ENCODE data around the gene SCYGR7. TPM values are rescaled to one million over a fixed set of nuclear protein-coding genes. Genes with fewer than 3 reads are reported as not detected.
"Not testable (repeated sequence)": the region's sequence is repeated elsewhere in the genome, so short reads cannot be mapped to it uniquely, and the experiment has no call there.

Gene SCYGR7
- total RNA-seq, 1 donor from 2014 or later: not detected

DNA sequence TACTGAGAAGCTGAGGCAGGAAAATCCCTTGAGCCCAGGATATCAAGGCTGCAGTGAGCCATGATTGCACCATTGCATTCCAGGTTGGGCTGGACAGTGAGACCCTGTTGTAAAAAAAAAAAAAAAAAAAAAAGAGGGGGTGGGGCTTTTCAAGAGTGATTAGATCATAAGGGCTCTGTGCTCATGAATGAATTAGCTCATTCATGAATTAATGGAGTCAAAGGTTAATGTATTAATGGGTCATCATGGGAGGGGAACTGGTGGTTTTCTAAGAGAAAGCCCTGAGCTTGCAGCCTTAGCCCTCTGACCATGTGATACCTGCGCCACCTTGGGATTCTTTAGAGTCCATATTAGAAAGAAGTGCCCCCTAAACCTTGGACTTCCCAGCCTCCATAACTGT, 14.8 kb upstream of the SCYGR7 start:
- H3K4me1 Mint-ChIP-seq (ENCODE audit: unreplicated experiment): peaks cover 6% of the 10 kb centered on the region
- TF ChIP-seq, protein P1, sequence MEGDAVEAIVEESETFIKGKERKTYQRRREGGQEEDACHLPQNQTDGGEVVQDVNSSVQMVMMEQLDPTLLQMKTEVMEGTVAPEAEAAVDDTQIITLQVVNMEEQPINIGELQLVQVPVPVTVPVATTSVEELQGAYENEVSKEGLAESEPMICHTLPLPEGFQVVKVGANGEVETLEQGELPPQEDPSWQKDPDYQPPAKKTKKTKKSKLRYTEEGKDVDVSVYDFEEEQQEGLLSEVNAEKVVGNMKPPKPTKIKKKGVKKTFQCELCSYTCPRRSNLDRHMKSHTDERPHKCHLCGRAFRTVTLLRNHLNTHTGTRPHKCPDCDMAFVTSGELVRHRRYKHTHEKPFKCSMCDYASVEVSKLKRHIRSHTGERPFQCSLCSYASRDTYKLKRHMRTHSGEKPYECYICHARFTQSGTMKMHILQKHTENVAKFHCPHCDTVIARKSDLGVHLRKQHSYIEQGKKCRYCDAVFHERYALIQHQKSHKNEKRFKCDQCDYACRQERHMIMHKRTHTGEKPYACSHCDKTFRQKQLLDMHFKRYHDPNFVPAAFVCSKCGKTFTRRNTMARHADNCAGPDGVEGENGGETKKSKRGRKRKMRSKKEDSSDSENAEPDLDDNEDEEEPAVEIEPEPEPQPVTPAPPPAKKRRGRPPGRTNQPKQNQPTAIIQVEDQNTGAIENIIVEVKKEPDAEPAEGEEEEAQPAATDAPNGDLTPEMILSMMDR (IDR thresholded peaks at IDR 0.05; ENCODE audit: unreplicated experiment): no peak
- H3K36me3 Mint-ChIP-seq (ENCODE audit: low read depth, unreplicated experiment): no peaks in the 10 kb centered on the region
- H3K9me3 Mint-ChIP-seq (ENCODE audit: unreplicated experiment): no peaks in the 10 kb centered on the region
- no peak overlapping the region for H3K4me3 Mint-ChIP-seq (ENCODE audit: unreplicated experiment)
- H3K27me3 Mint-ChIP-seq (ENCODE audit: unreplicated experiment): no peaks in the 10 kb centered on the region
- no peak overlapping the region for H3K27ac Mint-ChIP-seq (ENCODE audit: unreplicated experiment)
- no peak for DNase-seq (ENCODE audit: low spot score)

DNA sequence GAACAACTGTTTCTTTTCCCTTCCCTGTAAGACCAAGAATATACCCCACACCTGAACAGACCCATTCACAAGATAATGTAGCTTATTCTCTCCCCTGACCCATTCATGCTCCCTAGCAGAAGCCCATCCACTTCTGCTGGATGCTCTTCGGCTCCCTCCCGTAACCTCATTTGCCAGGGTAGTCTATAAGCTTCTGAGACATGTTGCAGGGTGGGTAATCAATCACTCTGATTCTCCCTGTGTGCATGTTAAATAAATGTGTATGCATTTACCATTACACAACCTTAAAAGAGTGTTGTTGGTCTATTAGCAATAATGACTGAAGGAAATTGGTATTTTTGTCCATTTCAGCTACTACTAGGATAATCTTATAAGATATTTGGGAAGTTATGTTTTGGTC, 11.6 kb upstream of the SCYGR7 start:
- Mint-ChIP-seq H3K9me3 (ENCODE audit: unreplicated experiment) (no peaks in the 10 kb centered on the region), H3K27ac (ENCODE audit: unreplicated experiment) (no peak overlapping the region), H3K4me1 (ENCODE audit: unreplicated experiment) (peaks cover 6% of the 10 kb centered on the region), H3K27me3 (ENCODE audit: unreplicated experiment) (no peaks in the 10 kb centered on the region), H3K4me3 (ENCODE audit: unreplicated experiment) (no peak overlapping the region), H3K36me3 (ENCODE audit: low read depth, unreplicated experiment) (no peaks in the 10 kb centered on the region)
- TF ChIP-seq, protein P1 (IDR thresholded peaks at IDR 0.05; ENCODE audit: unreplicated experiment): no peak
- DNase-seq (ENCODE audit: low spot score): no peak

DNA sequence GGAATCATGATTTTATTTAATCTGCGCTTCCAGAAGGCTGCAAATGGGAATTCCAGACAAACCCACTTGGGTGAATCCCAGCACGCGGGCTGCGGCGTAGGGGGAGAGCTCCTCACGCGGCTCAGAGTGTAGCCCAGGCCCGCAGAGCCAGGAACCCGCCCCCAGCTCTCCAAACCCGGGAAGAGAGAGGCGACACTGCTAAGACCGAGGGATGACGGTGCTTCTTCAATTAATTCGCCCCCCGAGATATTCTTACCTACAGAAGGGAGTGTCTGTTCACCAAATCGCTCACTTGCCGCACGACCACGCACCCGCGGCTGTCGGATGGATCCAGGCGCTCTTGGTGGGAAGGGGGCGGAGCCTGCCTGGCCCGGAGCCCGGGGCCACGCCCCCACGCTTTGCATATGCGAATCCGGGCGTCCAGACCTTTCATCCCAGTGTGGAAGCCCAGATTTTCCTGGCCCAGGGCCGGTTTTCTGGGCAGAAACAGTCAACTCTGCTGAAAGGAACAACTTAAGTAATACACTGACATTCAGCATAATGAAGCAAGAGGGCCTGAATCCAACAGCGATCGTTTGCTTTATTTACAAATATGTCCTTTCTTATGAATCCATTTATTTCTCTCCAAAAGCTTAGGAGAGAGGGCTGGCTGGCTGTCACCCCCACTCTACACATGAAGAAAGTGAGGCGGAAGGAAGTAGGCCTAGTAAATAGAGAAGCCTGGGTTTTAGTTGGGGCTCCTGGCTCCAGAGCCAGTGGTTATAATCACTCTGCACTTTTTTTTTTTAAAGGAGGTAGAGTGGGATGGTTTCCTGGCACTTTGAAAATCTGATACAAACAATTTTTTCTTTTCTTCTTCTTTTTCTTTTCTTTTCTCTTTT, 10.2 kb upstream of the SCYGR7 start, which contains the start of gene SLC19A3:
SLC19A3 (minus strand) TSS at position 342 of the 881 bp plus-strand sequence. CDS start 15,710 bp downstream, outside the sequence.
- TF ChIP-seq, protein P1 (IDR thresholded peaks at IDR 0.05; ENCODE audit: unreplicated experiment): no peak
- peaks cover 6% of the 10 kb centered on the region for H3K4me1 Mint-ChIP-seq (ENCODE audit: unreplicated experiment)
- DNase-seq (ENCODE audit: low spot score): peak; percentile 79
- no peak within 1 kb of the TSS for H3K27ac Mint-ChIP-seq (ENCODE audit: unreplicated experiment)
- H3K27me3 Mint-ChIP-seq (ENCODE audit: unreplicated experiment): no peaks in the 10 kb centered on the region
- no peaks in the 10 kb centered on the region for H3K36me3 Mint-ChIP-seq (ENCODE audit: low read depth, unreplicated experiment)
- H3K4me3 Mint-ChIP-seq (ENCODE audit: unreplicated experiment): peak within 1 kb of the TSS; percentile 64
- H3K9me3 Mint-ChIP-seq (ENCODE audit: unreplicated experiment): no peaks in the 10 kb centered on the region

DNA sequence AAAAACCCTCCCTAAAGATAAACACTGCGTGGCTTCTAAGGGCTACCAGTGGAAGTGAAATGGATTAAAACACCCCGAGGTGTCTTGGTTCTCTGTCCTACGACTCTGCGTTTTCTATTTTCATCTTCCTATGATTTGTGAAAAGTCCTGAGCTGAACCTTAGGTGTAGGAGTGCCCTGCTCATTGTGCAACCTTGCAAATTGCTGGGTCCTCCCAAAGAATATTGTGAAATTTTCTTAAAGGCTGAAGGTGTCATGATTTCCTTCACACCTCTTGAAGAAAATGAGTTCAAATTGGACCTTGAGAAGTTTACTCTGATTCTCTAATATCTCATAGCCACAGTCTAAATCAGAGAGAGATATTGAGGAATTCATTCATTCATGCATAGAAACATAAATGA, 8.5 kb upstream of the SCYGR7 start:
- TF ChIP-seq, protein P1 (IDR thresholded peaks at IDR 0.05; ENCODE audit: unreplicated experiment): no peak
- no peak for DNase-seq (ENCODE audit: low spot score)
- Mint-ChIP-seq H3K27me3 (ENCODE audit: unreplicated experiment) (no peaks in the 10 kb centered on the region), H3K9me3 (ENCODE audit: unreplicated experiment) (no peaks in the 10 kb centered on the region), H3K36me3 (ENCODE audit: low read depth, unreplicated experiment) (no peaks in the 10 kb centered on the region), H3K4me1 (ENCODE audit: unreplicated experiment) (no peaks in the 10 kb centered on the region), H3K4me3 (ENCODE audit: unreplicated experiment) (no peak overlapping the region), H3K27ac (ENCODE audit: unreplicated experiment) (no peak overlapping the region)

DNA sequence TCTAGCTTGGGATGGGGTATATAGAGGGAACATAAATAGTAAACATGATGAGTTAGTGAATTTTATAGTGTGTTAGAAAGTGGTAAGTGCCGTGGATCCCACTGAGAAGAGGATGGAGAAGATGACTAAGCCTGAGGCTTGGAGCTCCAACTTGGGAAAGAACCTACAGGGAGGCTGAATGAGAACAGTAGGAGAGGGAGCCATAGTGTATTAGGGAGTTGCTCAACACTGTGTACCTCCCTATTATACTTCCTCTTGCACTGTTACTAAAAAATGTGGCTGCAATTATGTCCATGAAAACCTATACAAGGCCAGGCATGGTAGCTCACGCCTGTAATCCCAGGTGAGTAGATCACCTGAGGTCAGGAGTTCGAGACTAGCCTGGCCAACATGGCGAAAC, 7.5 kb upstream of the SCYGR7 start:
- Mint-ChIP-seq H3K36me3 (ENCODE audit: low read depth, unreplicated experiment) (no peaks in the 10 kb centered on the region), H3K9me3 (ENCODE audit: unreplicated experiment) (no peaks in the 10 kb centered on the region), H3K27me3 (ENCODE audit: unreplicated experiment) (no peaks in the 10 kb centered on the region), H3K4me3 (ENCODE audit: unreplicated experiment) (no peak overlapping the region), H3K4me1 (ENCODE audit: unreplicated experiment) (no peaks in the 10 kb centered on the region), H3K27ac (ENCODE audit: unreplicated experiment) (no peak overlapping the region)
- TF ChIP-seq, protein P1 (IDR thresholded peaks at IDR 0.05; ENCODE audit: unreplicated experiment): no peak
- no peak for DNase-seq (ENCODE audit: low spot score)

DNA sequence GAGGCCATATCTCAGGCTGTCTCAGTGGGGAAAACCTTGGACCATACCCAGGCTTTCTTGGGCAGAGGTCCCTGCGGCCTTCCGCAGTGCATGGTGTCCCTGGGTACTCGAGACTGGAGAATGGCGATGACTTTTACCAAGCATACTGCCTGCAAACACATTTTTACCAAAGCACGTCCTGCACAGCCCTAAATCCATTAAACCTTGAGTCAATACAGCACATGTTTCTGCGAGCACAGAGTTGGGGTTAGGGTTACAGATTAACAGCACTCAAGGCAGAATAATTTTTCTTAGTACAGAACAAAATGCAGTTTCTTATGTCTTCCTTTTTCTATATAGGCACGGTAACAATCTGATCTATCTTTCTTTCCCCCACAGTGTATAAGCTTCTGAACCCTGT, 5.3 kb upstream of the SCYGR7 start:
- H3K4me1 Mint-ChIP-seq (ENCODE audit: unreplicated experiment); H3K9me3 Mint-ChIP-seq (ENCODE audit: unreplicated experiment); H3K36me3 Mint-ChIP-seq (ENCODE audit: low read depth, unreplicated experiment); H3K4me3 Mint-ChIP-seq (ENCODE audit: unreplicated experiment); H3K27ac Mint-ChIP-seq (ENCODE audit: unreplicated experiment); H3K27me3 Mint-ChIP-seq (ENCODE audit: unreplicated experiment); DNase-seq (ENCODE audit: low spot score): not testable (repeated sequence)

Measured in endothelial cell (in vitro differentiated cells).